Uterus (tissue), 4 donors: ENCODE results near the gene ADGRF1. TPM values are rescaled to one million over a fixed set of nuclear protein-coding genes. Genes with fewer than 3 reads are reported as not detected.

ENCODE experiments used
- DNase-seq, 2 donors: peaks; one replicate each; pipeline ENCODE4 v3.0.0-alpha.2; 2019 to 2020
- H3K27ac ChIP-seq, 2 donors: fragments of 200-600 bp; sonication (generic); 1 replicate in 1 of 2; 2 replicates in 1 of 2; pipeline ENCODE4 v1.5.1; 2016 to 2018
- H3K27me3 ChIP-seq, 2 donors: fragments of 200-600 bp; sonication (generic); one replicate each; pipeline ENCODE4 v1.5.1; 2018 to 2019; ENCODE audit warnings: control low read depth in 1 of 2
- H3K36me3 ChIP-seq, 2 donors: fragments of 200-600 bp; sonication (generic); one replicate each; pipeline ENCODE4 v1.5.1; 2019; ENCODE audit warnings: control low read depth in 1 of 2
- H3K4me1 ChIP-seq, 2 donors: fragments of 200-600 bp; sonication (generic); one replicate each; pipeline ENCODE4 v1.5.1; 2018 to 2019; ENCODE audit warnings: control low read depth in 1 of 2
- H3K4me3 ChIP-seq, 2 donors: fragments of 200-600 bp; sonication (generic); 1 replicate in 1 of 2; 2 replicates in 1 of 2; pipeline ENCODE4 v1.5.1; 2018 to 2019; ENCODE audit warnings: mild to moderate bottlenecking in 1 of 2
- H3K9me3 ChIP-seq, 2 donors: fragments of 200-600 bp; sonication (generic); one replicate each; pipeline ENCODE4 v1.5.1; 2019; ENCODE audit warnings: control low read depth in 1 of 2
- CTCF ChIP-seq, 4 experiments: fragments of 200-600 bp in 2 of 4; fragments of 450-650 bp in 2 of 4; sonication (generic) in 2 of 4; IDR thresholded peaks; one replicate each; pipeline ENCODE4 v1.5.1; 2016 to 2019; ENCODE audit warnings: antibody characterized with exemption in 4 of 4, mild to moderate bottlenecking in 2 of 4, moderate library complexity in 1 of 4
- POLR2A ChIP-seq, 2 donors: fragments of 450-650 bp; IDR thresholded peaks; one replicate each; pipeline ENCODE4 v1.6.1; 2016; ENCODE audit warnings: antibody characterized with exemption in 2 of 2, mild to moderate bottlenecking in 1 of 2, moderate library complexity in 1 of 2
- intact Hi-C: fragments of 100-400 bp; cut with DNase I; formaldehyde crosslinking; loops from one replicate; pipeline ENCODE4 v1.15.1; 2023; ENCODE audit warnings: low total_unique reads
- total RNA-seq, 4 donors: library from RNA; depleted of rRNA in 3 of 4; stranded (reverse); fragments of >200 nt in 3 of 4; gene quantifications; one replicate each; pipeline versions ENCODE4 v1.1.0 to v1.2.4, GENCODE V29; 2014 to 2023
- donor health status: DM: yes; HTN: yes; CAD: no.

ADGRF1 gene
- total RNA-seq, 4 donors from 2014 or later, result 0.35 TPM; not detected in 3

- Histone ChIP-seq H3K27me3 (no peaks in the 10 kb centered on the region), H3K36me3 (no peaks in the 10 kb centered on the region), H3K4me3 (no peak overlapping the region), H3K4me1 (peaks cover 0 to 7% of the 10 kb centered on the region in 2 donors), H3K27ac (peak overlapping the region; percentile 52 to 64), H3K9me3 (no peaks in the 10 kb centered on the region)
- peak; percentile 95 to 97 for DNase-seq
- intact Hi-C loops, result no loop called here
- TF ChIP-seq CTCF (IDR thresholded peaks at IDR 0.05) (no peak), POLR2A (IDR thresholded peaks at IDR 0.05) (no peak)
Measured at GRCh38 chr6:47083586-47084047, 41.5 kb upstream of the ADGRF1 start.

- Histone ChIP-seq H3K4me3 (no peak overlapping the region), H3K27ac (no peak overlapping the region), H3K9me3 (no peaks in the 10 kb centered on the region), H3K27me3 (no peaks in the 10 kb centered on the region), H3K4me1 (peaks cover 0 to 7% of the 10 kb centered on the region in 2 donors), H3K36me3 (no peaks in the 10 kb centered on the region)
- intact Hi-C loops, result no loop called here
- no peak for TF ChIP-seq POLR2A (IDR thresholded peaks at IDR 0.05)
- no peak for TF ChIP-seq CTCF (IDR thresholded peaks at IDR 0.05)
- no peak for DNase-seq
Measured at GRCh38 chr6:47080083-47080596, 38.0 kb upstream of the ADGRF1 start.

- no peak for DNase-seq
- no peaks in the 10 kb centered on the region for H3K36me3 ChIP-seq
- intact Hi-C loops, result no loop called here
- H3K27ac ChIP-seq, result peak overlapping the region in 1 of 2 donors; percentile 11
- H3K9me3 ChIP-seq, result no peaks in the 10 kb centered on the region
- no peak overlapping the region for H3K4me3 ChIP-seq
- no peak for TF ChIP-seq POLR2A (IDR thresholded peaks at IDR 0.05)
- no peak for TF ChIP-seq CTCF (IDR thresholded peaks at IDR 0.05)
- no peaks in the 10 kb centered on the region for H3K27me3 ChIP-seq
- H3K4me1 ChIP-seq, result peaks cover 0 to 5% of the 10 kb centered on the region in 2 donors
Measured at GRCh38 chr6:47079638-47080037, 37.5 kb upstream of the ADGRF1 start.

- Histone ChIP-seq H3K9me3 (no peaks in the 10 kb centered on the region), H3K4me3 (no peak overlapping the region), H3K27ac (no peak overlapping the region), H3K4me1 (no peaks in the 10 kb centered on the region), H3K36me3 (no peaks in the 10 kb centered on the region), H3K27me3 (no peaks in the 10 kb centered on the region)
- intact Hi-C loops, result no loop called here
- DNase-seq, result no peak
- TF ChIP-seq POLR2A (IDR thresholded peaks at IDR 0.05), result no peak
- TF ChIP-seq CTCF (IDR thresholded peaks at IDR 0.05), result no peak
Measured at GRCh38 chr6:47078991-47079390, 36.9 kb upstream of the ADGRF1 start.

GRCh38 chr6:47076422-47077344 lies 34.6 kb upstream of the ADGRF1 start:
- no peaks in the 10 kb centered on the region for H3K27me3 ChIP-seq
- no peak for DNase-seq
- no peaks in the 10 kb centered on the region for H3K36me3 ChIP-seq
- H3K4me1 ChIP-seq, result no peaks in the 10 kb centered on the region
- peak overlapping the region in 1 of 2 donors; percentile 27 for H3K27ac ChIP-seq
- H3K4me3 ChIP-seq, result no peak overlapping the region
- no peak for TF ChIP-seq CTCF (IDR thresholded peaks at IDR 0.05)
- no peak for TF ChIP-seq POLR2A (IDR thresholded peaks at IDR 0.05)
- no peaks in the 10 kb centered on the region for H3K9me3 ChIP-seq
- intact Hi-C loops, result no loop called here
